ENCODE measurements around the gene ERGIC1.

Gene ERGIC1

GRCh38 chr5:172920995-172921394, 86.9 kb downstream of the ERGIC1 start:
- peaks cover 46% of the 10 kb centered on the region for H3K36me3 ChIP-seq (replicated peaks)

GRCh38 chr5:172921906-172922305, 87.9 kb downstream of the ERGIC1 start:
- no peak overlapping the region for H3K4me3 ChIP-seq (ENCODE audit: low read depth, low read length)
- H3K27me3 ChIP-seq (replicated peaks): no peaks in the 10 kb centered on the region
- TF ChIP-seq CTCF (IDR thresholded peaks at IDR 0.05; ENCODE audit: low read depth, low read length, missing control alignments): no peak
- peak overlapping the region; percentile 98 for H3K27ac ChIP-seq
- no peak for DNase-seq
- in situ Hi-C loops (cut with HindIII; ENCODE audit: low pct_ligation_motif_present, low sequenced_read_pairs): no loop called here
- peaks cover 47% of the 10 kb centered on the region for H3K36me3 ChIP-seq (replicated peaks)

More at GRCh38 chr5:172920995-172921394, 86.9 kb downstream of the ERGIC1 start:
- Histone ChIP-seq H3K4me3 (ENCODE audit: low read depth, low read length) (no peak overlapping the region), H3K27me3 (replicated peaks) (no peaks in the 10 kb centered on the region), H3K27ac (peak overlapping the region; percentile 98)
- TF ChIP-seq CTCF (IDR thresholded peaks at IDR 0.05; ENCODE audit: low read depth, low read length, missing control alignments): no peak
- in situ Hi-C loops (cut with HindIII; ENCODE audit: low pct_ligation_motif_present, low sequenced_read_pairs): no loop called here
- no peak for DNase-seq

GRCh38 chr5:172923539-172923938, 89.5 kb downstream of the ERGIC1 start:
- DNase-seq: no peak
- in situ Hi-C loops (cut with HindIII; ENCODE audit: low pct_ligation_motif_present, low sequenced_read_pairs): no loop called here
- Histone ChIP-seq H3K27me3 (replicated peaks) (no peaks in the 10 kb centered on the region), H3K36me3 (replicated peaks) (peaks cover 41% of the 10 kb centered on the region), H3K27ac (no peak overlapping the region), H3K4me3 (ENCODE audit: low read depth, low read length) (no peak overlapping the region)
- no peak for TF ChIP-seq CTCF (IDR thresholded peaks at IDR 0.05; ENCODE audit: low read depth, low read length, missing control alignments)

GRCh38 chr5:172925336-172925948, 91.4 kb downstream of the ERGIC1 start:
- in situ Hi-C loops (cut with HindIII; ENCODE audit: low pct_ligation_motif_present, low sequenced_read_pairs): no loop called here
- no peak for TF ChIP-seq CTCF (IDR thresholded peaks at IDR 0.05; ENCODE audit: low read depth, low read length, missing control alignments)

GRCh38 chr5:172926008-172926523, 92.0 kb downstream of the ERGIC1 start:
- in situ Hi-C loops (cut with HindIII; ENCODE audit: low pct_ligation_motif_present, low sequenced_read_pairs): no loop called here
- no peak overlapping the region for H3K4me3 ChIP-seq (ENCODE audit: low read depth, low read length)
- no peak for DNase-seq
- TF ChIP-seq CTCF (IDR thresholded peaks at IDR 0.05; ENCODE audit: low read depth, low read length, missing control alignments): no peak
- H3K36me3 ChIP-seq (replicated peaks): peaks cover 26% of the 10 kb centered on the region
- H3K27me3 ChIP-seq (replicated peaks): no peaks in the 10 kb centered on the region
- H3K27ac ChIP-seq: no peak overlapping the region

More at GRCh38 chr5:172925336-172925948, 91.4 kb downstream of the ERGIC1 start:
- Histone ChIP-seq H3K4me3 (ENCODE audit: low read depth, low read length) (no peak overlapping the region), H3K27ac (no peak overlapping the region), H3K27me3 (replicated peaks) (no peaks in the 10 kb centered on the region), H3K36me3 (replicated peaks) (peaks cover 28% of the 10 kb centered on the region)
- no peak for DNase-seq

- no peak overlapping the region for H3K4me3 ChIP-seq (ENCODE audit: low read depth, low read length)
- no peaks in the 10 kb centered on the region for H3K27me3 ChIP-seq (replicated peaks)
- H3K36me3 ChIP-seq (replicated peaks): peaks cover 21% of the 10 kb centered on the region
- no peak for DNase-seq
- H3K27ac ChIP-seq: no peak overlapping the region
- TF ChIP-seq CTCF (IDR thresholded peaks at IDR 0.05; ENCODE audit: low read depth, low read length, missing control alignments): no peak
- in situ Hi-C loops (cut with HindIII; ENCODE audit: low pct_ligation_motif_present, low sequenced_read_pairs): no loop called here
These were observed 92.7 kb downstream of the ERGIC1 start for GRCh38 chr5:172926796-172927195.

All from brain microvascular endothelial cell (primary cell).